ENCODE data around the gene TNXB.

The TNXB gene

GRCh38 chr6:32079566-32080290, 29.4 kb downstream of the TNXB start:
- no peak overlapping the region for H3K4me3 ChIP-seq (ENCODE audit: control insufficient read depth, low read depth, low read length)
- TF ChIP-seq, protein P1, sequence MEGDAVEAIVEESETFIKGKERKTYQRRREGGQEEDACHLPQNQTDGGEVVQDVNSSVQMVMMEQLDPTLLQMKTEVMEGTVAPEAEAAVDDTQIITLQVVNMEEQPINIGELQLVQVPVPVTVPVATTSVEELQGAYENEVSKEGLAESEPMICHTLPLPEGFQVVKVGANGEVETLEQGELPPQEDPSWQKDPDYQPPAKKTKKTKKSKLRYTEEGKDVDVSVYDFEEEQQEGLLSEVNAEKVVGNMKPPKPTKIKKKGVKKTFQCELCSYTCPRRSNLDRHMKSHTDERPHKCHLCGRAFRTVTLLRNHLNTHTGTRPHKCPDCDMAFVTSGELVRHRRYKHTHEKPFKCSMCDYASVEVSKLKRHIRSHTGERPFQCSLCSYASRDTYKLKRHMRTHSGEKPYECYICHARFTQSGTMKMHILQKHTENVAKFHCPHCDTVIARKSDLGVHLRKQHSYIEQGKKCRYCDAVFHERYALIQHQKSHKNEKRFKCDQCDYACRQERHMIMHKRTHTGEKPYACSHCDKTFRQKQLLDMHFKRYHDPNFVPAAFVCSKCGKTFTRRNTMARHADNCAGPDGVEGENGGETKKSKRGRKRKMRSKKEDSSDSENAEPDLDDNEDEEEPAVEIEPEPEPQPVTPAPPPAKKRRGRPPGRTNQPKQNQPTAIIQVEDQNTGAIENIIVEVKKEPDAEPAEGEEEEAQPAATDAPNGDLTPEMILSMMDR (IDR thresholded peaks at IDR 0.05; ENCODE audit: control insufficient read depth, insufficient read depth, low read depth, low read length, missing control alignments) = peak; percentile 9
- DNase-seq (ENCODE audit: low read depth) = no peak

- peak; percentile 44 for DNase-seq (ENCODE audit: low read depth)
- H3K4me3 ChIP-seq (ENCODE audit: control insufficient read depth, low read depth, low read length) = no peak overlapping the region
- TF ChIP-seq, protein P1 (IDR thresholded peaks at IDR 0.05; ENCODE audit: control insufficient read depth, insufficient read depth, low read depth, low read length, missing control alignments) = no peak
Measured at GRCh38 chr6:32076321-32076809, 32.8 kb downstream of the TNXB start.

- no peak for DNase-seq (ENCODE audit: low read depth)
- TF ChIP-seq, protein P1 (IDR thresholded peaks at IDR 0.05; ENCODE audit: control insufficient read depth, insufficient read depth, low read depth, low read length, missing control alignments) = no peak
Measured at GRCh38 chr6:32075781-32076180, 33.4 kb downstream of the TNXB start.

DNA sequence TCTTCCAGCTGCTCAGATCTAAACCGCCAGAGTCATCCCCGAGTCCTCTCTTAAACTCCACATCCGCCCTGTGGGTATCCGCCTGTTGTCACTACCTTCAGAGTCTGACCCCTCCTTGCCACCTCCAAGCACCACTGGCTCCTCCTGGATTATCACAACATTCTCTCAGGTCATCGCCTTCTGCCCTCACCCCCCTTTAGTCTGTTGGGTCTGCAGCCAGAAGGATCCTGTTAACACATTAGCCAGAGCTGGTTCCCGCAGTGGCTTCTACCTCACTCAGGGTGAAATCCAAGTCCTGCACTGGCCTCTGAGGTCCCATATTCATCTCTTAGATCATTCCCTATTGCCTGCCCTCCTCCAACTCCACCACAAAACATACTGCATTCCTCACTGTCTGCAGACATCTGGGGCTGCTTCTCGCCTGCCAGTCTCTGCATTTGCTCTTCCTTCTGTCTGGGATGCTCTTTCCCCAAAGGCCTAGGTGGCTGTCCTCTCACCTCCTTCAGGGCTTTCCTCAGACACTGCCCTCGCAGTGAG, 34.1 kb downstream of the TNXB start:
- no peak for DNase-seq (ENCODE audit: low read depth)
- TF ChIP-seq, protein P1 (IDR thresholded peaks at IDR 0.05; ENCODE audit: control insufficient read depth, insufficient read depth, low read depth, low read length, missing control alignments) = no peak
- no peak overlapping the region for H3K4me3 ChIP-seq (ENCODE audit: control insufficient read depth, low read depth, low read length)

More at GRCh38 chr6:32075781-32076180, 33.4 kb downstream of the TNXB start:
- H3K4me3 ChIP-seq (ENCODE audit: control insufficient read depth, low read depth, low read length) = no peak overlapping the region

GRCh38 chr6:32073613-32074012, 35.5 kb downstream of the TNXB start:
- DNase-seq (ENCODE audit: low read depth) = no peak
- TF ChIP-seq, protein P1 (IDR thresholded peaks at IDR 0.05; ENCODE audit: control insufficient read depth, insufficient read depth, low read depth, low read length, missing control alignments) = no peak
- H3K4me3 ChIP-seq (ENCODE audit: control insufficient read depth, low read depth, low read length) = no peak overlapping the region

GRCh38 chr6:32073101-32073500, 36.0 kb downstream of the TNXB start:
- no peak overlapping the region for H3K4me3 ChIP-seq (ENCODE audit: control insufficient read depth, low read depth, low read length)
- no peak for DNase-seq (ENCODE audit: low read depth)
- TF ChIP-seq, protein P1 (IDR thresholded peaks at IDR 0.05; ENCODE audit: control insufficient read depth, insufficient read depth, low read depth, low read length, missing control alignments) = no peak
